H1 (cell line): ENCODE measurements around the gene TFDP1.

Experiments used
- CHD1 ChIP-seq: IDR thresholded peaks from 2 replicates; pipeline ENCODE4 v1.6.1; 2012; ENCODE audit warnings: low read depth, low read length, improper control_type of control experiment
- CTCF ChIP-seq, 3 experiments: IDR thresholded peaks; 1 replicate in 2 of 3; 2 replicates in 1 of 3; pipeline versions ENCODE4 v1.5.1 to v1.6.1; 2011; ENCODE audit warnings: low read length in 3 of 3, mild to moderate bottlenecking in 3 of 3, inconsistent platforms in 2 of 3, low read depth in 1 of 3, moderate library complexity in 1 of 3; ENCODE audit not compliant: insufficient read depth in 1 of 3; ENCODE audit errors: control extremely low read depth in 1 of 3
- EGR1 ChIP-seq: IDR thresholded peaks from 2 replicates; pipeline ENCODE4 v1.6.1; 2011; ENCODE audit warnings: low read depth, low read length, borderline replicate concordance
- EP300 ChIP-seq, 2 experiments: IDR thresholded peaks; 1 replicate in 1 of 2; 2 replicates in 1 of 2; pipeline ENCODE4 v1.6.1; 2011 to 2012; ENCODE audit warnings: low read depth in 2 of 2, low read length in 2 of 2, mild to moderate bottlenecking in 2 of 2, borderline replicate concordance in 1 of 2, inconsistent platforms in 1 of 2, moderate library complexity in 1 of 2
- JUN ChIP-seq: IDR thresholded peaks from 2 replicates; pipeline ENCODE4 v1.6.1; 2011; ENCODE audit warnings: low read depth, mild to moderate bottlenecking, improper control_type of control experiment, low read length
- POLR2A ChIP-seq, 2 experiments: IDR thresholded peaks; 1 replicate in 1 of 2; 2 replicates in 1 of 2; pipeline ENCODE4 v1.6.1; 2011; ENCODE audit warnings: low read depth in 2 of 2, low read length in 2 of 2, mild to moderate bottlenecking in 2 of 2; ENCODE audit errors: control extremely low read depth in 1 of 2
- POLR2AphosphoS5 ChIP-seq: IDR thresholded peaks from 2 replicates; pipeline ENCODE4 v1.6.1; 2011; ENCODE audit warnings: low read depth, low read length
- RAD21 ChIP-seq, 2 experiments: IDR thresholded peaks in 1 of 2; conservative IDR thresholded peaks in 1 of 2; 2 replicates each; pipeline ENCODE4 v1.6.1; 2011; ENCODE audit warnings: low read depth in 2 of 2, low read length in 2 of 2, improper control_type of control experiment in 1 of 2, inconsistent platforms in 1 of 2, mild to moderate bottlenecking in 1 of 2, moderate library complexity in 1 of 2
- RFX5 ChIP-seq: IDR thresholded peaks from 2 replicates; pipeline ENCODE4 v1.6.1; 2011; ENCODE audit warnings: low read depth, low read length, improper control_type of control experiment, borderline replicate concordance
- SIX5 ChIP-seq: IDR thresholded peaks from 2 replicates; pipeline ENCODE4 v1.6.1; 2011; ENCODE audit warnings: mild to moderate bottlenecking, low read depth, low read length
- TBP ChIP-seq: IDR thresholded peaks from 2 replicates; pipeline ENCODE4 v1.6.1; 2011; ENCODE audit warnings: low read depth, low read length, improper control_type of control experiment
- TCF12 ChIP-seq: IDR thresholded peaks from 2 replicates; pipeline ENCODE4 v1.6.1; 2011; ENCODE audit warnings: low read depth, mild to moderate bottlenecking, low read length
- TEAD4 ChIP-seq: IDR thresholded peaks from 2 replicates; pipeline ENCODE4 v1.6.1; 2012; ENCODE audit warnings: low read depth, low read length, inconsistent platforms, mixed read lengths
- YY1 ChIP-seq: IDR thresholded peaks from 2 replicates; pipeline ENCODE4 v1.6.1; 2011; ENCODE audit warnings: low read depth, mild to moderate bottlenecking, low read length

- TF ChIP-seq POLR2A (IDR thresholded peaks at IDR 0.05; ENCODE audit: control extremely low read depth in 1 of 2, low read depth in 2 of 2, low read length in 2 of 2) (no peak), TBP (no peak), SIX5 (no peak), TEAD4 (no peak), CTCF (IDR thresholded peaks at IDR 0.05; ENCODE audit: control extremely low read depth in 1 of 3, insufficient read depth in 1 of 3, low read depth in 1 of 3, low read length in 3 of 3) (no peak), RAD21 (IDR thresholded peaks at IDR 0.05 in 1 of 2, conservative IDR thresholded peaks at IDR 0.05 in 1 of 2; ENCODE audit: low read depth in 2 of 2, low read length in 2 of 2) (no peak), POLR2AphosphoS5 (no peak), JUN (no peak), EGR1 (no peak), TCF12 (no peak), RFX5 (no peak), CHD1 (no peak), YY1 (no peak), EP300 (IDR thresholded peaks at IDR 0.05; ENCODE audit: borderline replicate concordance in 1 of 2, low read depth in 2 of 2, low read length in 2 of 2) (no peak)
Observed at GRCh38 chr13:113559061-113559460, 25.5 kb upstream of the TFDP1 start.
